ENCODE measurements around the gene BHLHA15. TPM values are rescaled to one million over a fixed set of nuclear protein-coding genes. Genes with fewer than 3 reads are reported as not detected.

The BHLHA15 gene
- total RNA-seq (2021; ENCODE audit: unreplicated experiment): 5.2 TPM
- polyA plus RNA-seq (2012): 5.0 and 6.2 TPM in 2 replicates
- percentile 57 among the genes with signal in this experiment for Bru-seq, nascent RNA
- BruChase-seq, experiment 1, labeled RNA remaining after a 6-hour chase: percentile 38 among the genes with signal in this experiment
- percentile 59 among the genes with signal in this experiment for BruChase-seq, experiment 2, labeled RNA remaining after a 2-hour chase
- long read RNA-seq, partial matches to known transcripts: 0 of 2 reads
- long read RNA-seq, other reads (novel, unspliced or antisense): 0 of 2 reads

DNA sequence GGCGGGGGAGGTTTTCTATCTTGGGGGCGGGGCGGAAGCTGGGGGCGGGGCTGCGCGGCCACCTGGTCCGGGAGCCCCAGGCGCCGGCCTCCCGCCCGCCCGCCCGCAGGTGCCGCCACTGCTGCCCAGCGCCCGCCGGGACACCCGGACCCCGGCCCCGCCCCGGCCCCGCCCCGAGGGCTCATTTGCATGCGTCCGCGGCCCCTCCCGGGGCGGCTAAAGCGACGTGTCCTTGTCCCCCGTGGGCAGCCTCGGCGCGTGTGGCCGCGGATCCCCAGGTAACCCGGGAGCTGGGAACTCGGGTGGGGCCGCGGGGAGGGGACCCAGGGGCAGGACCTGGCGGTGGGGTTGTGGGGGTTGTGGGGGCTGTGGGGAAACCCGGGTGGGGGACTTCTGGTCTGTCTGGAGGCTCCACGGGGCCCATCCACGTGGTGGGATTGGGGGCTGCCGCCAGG lies at the start of gene BHLHA15:
Gene BHLHA15 (plus strand): TSS at position 219 of the 455 bp plus-strand sequence. CDS start 871 bp downstream, outside the sequence.
- CTCF ChIA-PET: no interaction called here
- Histone ChIP-seq H3K4me3 (replicated peaks in 1 of 2; ENCODE audit: low read depth in 1 of 2, low read length in 2 of 2) (peak within 1 kb of the TSS; percentile 62 to 72), H3K9me3 (ENCODE audit: control insufficient read depth in 1 of 2, insufficient read depth in 1 of 2, low read depth in 1 of 2, low read length in 2 of 2) (no peaks in the 10 kb centered on the region), H3K4me1 (ENCODE audit: control insufficient read depth in 1 of 2, insufficient read depth in 2 of 2, low read length in 2 of 2) (peaks cover 3 to 7% of the 10 kb centered on the region in 2 experiments; a peak in 2 of 4 replicates), H3K27me3 (ENCODE audit: insufficient read depth, low read length) (no peaks in the 10 kb centered on the region), H3K4me2 (ENCODE audit: low read length) (peak within 1 kb of the TSS; percentile 94), H3K27ac (ENCODE audit: low read depth, low read length) (peak within 1 kb of the TSS; percentile 57; the same call in 1 of the 2 replicates), H3K9me2 (ENCODE audit: insufficient read depth) (no peaks in the 10 kb centered on the region), H3K9ac (ENCODE audit: low read length) (peak within 1 kb of the TSS; percentile 67), H3K36me3 (ENCODE audit: control insufficient read depth in 1 of 2, insufficient read depth in 2 of 2, low read length in 2 of 2) (peaks cover 0 to 2% of the 10 kb centered on the region in 2 experiments; a peak in 1 of 4 replicates), H4K20me1 (ENCODE audit: insufficient read depth) (no peaks in the 10 kb centered on the region), H2AFZ (ENCODE audit: low read depth, low read length, poor library complexity, severe bottlenecking) (no peak within 1 kb of the TSS), H3K79me2 (ENCODE audit: insufficient read depth, low read length) (no peaks in the 10 kb centered on the region)
- TF ChIP-seq CEBPB (IDR thresholded peaks at IDR 0.05; ENCODE audit: low read depth): no peak
- peak; percentile 31; the same call in 1 of the 2 replicates for TF ChIP-seq POLR2AphosphoS5 (IDR thresholded peaks at IDR 0.05; ENCODE audit: low read depth, low read length)
- TF ChIP-seq TCF7L2 (IDR thresholded peaks at IDR 0.05; ENCODE audit: borderline replicate concordance, extremely low read depth, insufficient read depth, insufficient read length): no peak
- no peak for TF ChIP-seq YY1 (IDR thresholded peaks at IDR 0.05; ENCODE audit: extremely low read depth, insufficient replicate concordance, low read depth, low read length)
- TF ChIP-seq SIN3A (IDR thresholded peaks at IDR 0.05; ENCODE audit: low read depth): no peak
- TF ChIP-seq, protein P1, sequence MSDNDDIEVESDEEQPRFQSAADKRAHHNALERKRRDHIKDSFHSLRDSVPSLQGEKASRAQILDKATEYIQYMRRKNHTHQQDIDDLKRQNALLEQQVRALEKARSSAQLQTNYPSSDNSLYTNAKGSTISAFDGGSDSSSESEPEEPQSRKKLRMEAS (IDR thresholded peaks at IDR 0.05): no peak
- BruUV-seq (replicated peaks): no TSS peak
- peak; percentile 89 for ATAC-seq
- RAD21 ChIA-PET (ENCODE audit: low non-redundant PET in 1 of 2, low total read pairs in 2 of 2, uncharacterized antibody in 2 of 2, unreplicated experiment in 2 of 2): interaction anchor here in 1 of 2 experiments (0.6 kb wide), 1 partner anchor 188 kb away, joined by 3 read pairs; no protein-coding TSS in a partner anchor
- intact Hi-C loops (cut with micrococcal nuclease): no loop called here
- POLR2A ChIA-PET: no interaction called here
- no peak for DNase-seq (ENCODE audit: low read depth, low spot score)

DNA sequence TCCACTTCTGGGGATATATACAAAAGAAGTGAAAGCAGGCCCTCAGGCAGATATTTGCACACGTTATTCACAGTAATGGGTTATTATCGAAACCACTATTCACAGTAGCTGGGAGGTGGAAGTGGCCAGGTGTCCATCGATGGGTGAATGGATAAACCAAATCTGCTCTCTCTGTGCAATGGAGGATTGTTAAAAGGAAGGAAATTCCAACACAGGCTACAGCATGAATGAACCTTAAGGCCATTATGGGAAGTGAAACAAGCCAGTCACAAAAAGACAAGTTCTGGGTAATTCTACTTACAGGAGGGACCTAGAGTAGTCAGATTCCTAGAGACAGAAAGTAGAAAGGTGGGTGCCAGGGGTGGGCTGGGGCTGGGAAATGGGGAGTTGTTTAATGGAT lies 48.5 kb upstream of the BHLHA15 start:
- no peaks in the 10 kb centered on the region for H3K79me2 ChIP-seq (ENCODE audit: insufficient read depth, low read length)
- ATAC-seq (no peak), DNase-seq (ENCODE audit: low read depth, low spot score) (no peak)
- H2AFZ ChIP-seq (ENCODE audit: low read depth, low read length, poor library complexity, severe bottlenecking): no peak overlapping the region
- TF ChIP-seq SRF (IDR thresholded peaks at IDR 0.05; ENCODE audit: low read depth) (no peak), CEBPB (IDR thresholded peaks at IDR 0.05; ENCODE audit: low read depth) (no peak), EGR1 (IDR thresholded peaks at IDR 0.05; ENCODE audit: low read depth) (no peak), SIN3A (IDR thresholded peaks at IDR 0.05; ENCODE audit: low read depth) (no peak), SP1 (IDR thresholded peaks at IDR 0.05; ENCODE audit: low read depth) (no peak)
- no peaks in the 10 kb centered on the region for H3K27me3 ChIP-seq (ENCODE audit: insufficient read depth, low read length)
- BruUV-seq (replicated peaks): no TSS peak
- no peaks in the 10 kb centered on the region for H3K4me1 ChIP-seq (ENCODE audit: control insufficient read depth in 1 of 2, insufficient read depth in 2 of 2, low read length in 2 of 2)
- no peaks in the 10 kb centered on the region for H3K36me3 ChIP-seq (ENCODE audit: control insufficient read depth in 1 of 2, insufficient read depth in 2 of 2, low read length in 2 of 2)
- RAD21 ChIA-PET (ENCODE audit: low non-redundant PET in 1 of 2, low total read pairs in 2 of 2, uncharacterized antibody in 2 of 2, unreplicated experiment in 2 of 2): no interaction called here
- CTCF ChIA-PET: interaction anchor here (1.9 kb wide), 1 partner anchor 141 kb away, joined by 7 read pairs; no protein-coding TSS in a partner anchor
- H3K9me2 ChIP-seq (ENCODE audit: insufficient read depth): no peaks in the 10 kb centered on the region
- intact Hi-C loops (cut with micrococcal nuclease): loop anchor here (10.0 kb wide), 1 partner anchor 1058 kb away; no protein-coding TSS in a partner anchor
- H3K27ac ChIP-seq (ENCODE audit: low read depth, low read length): no peak overlapping the region
- no peak overlapping the region for H3K4me2 ChIP-seq (ENCODE audit: low read length)
- POLR2A ChIA-PET: no interaction called here
- no peak overlapping the region for H3K4me3 ChIP-seq (replicated peaks in 1 of 2; ENCODE audit: low read depth in 1 of 2, low read length in 2 of 2)
- no peaks in the 10 kb centered on the region for H4K20me1 ChIP-seq (ENCODE audit: insufficient read depth)
- no peak overlapping the region for H3K9ac ChIP-seq (ENCODE audit: low read length)
- H3K9me3 ChIP-seq (ENCODE audit: control insufficient read depth in 1 of 2, insufficient read depth in 1 of 2, low read depth in 1 of 2, low read length in 2 of 2): no peaks in the 10 kb centered on the region
